GM12801 (cell line): Measurements from ENCODE around the gene ANKRD11.

Source experiments
- CTCF ChIP-seq: IDR thresholded peaks from one replicate; pipeline ENCODE4 v1.5.1; 2011; ENCODE audit warnings: control low read depth; ENCODE audit not compliant: insufficient read length; ENCODE audit errors: extremely low read depth

ANKRD11 gene

GRCh38 chr16:89444151-89444723, 46.1 kb downstream of the ANKRD11 start:
- no peak for TF ChIP-seq CTCF

GRCh38 chr16:89443727-89444084, 46.7 kb downstream of the ANKRD11 start:
- TF ChIP-seq CTCF, result no peak

- no peak for TF ChIP-seq CTCF
Measured at GRCh38 chr16:89442990-89443726, 47.2 kb downstream of the ANKRD11 start.

- no peak for TF ChIP-seq CTCF
Measured at GRCh38 chr16:89442588-89442987, 47.8 kb downstream of the ANKRD11 start.

GRCh38 chr16:89439659-89440058, 50.7 kb downstream of the ANKRD11 start:
- TF ChIP-seq CTCF, result no peak

GRCh38 chr16:89437991-89438390, 52.4 kb downstream of the ANKRD11 start:
- no peak for TF ChIP-seq CTCF

- no peak for TF ChIP-seq CTCF
Measured at GRCh38 chr16:89437251-89437987, 52.9 kb downstream of the ANKRD11 start.
